ENCODE measurements around the gene UGT1A9. TPM values are rescaled to one million over a fixed set of nuclear protein-coding genes. Genes with fewer than 3 reads are reported as not detected.

Gene UGT1A9
- total and polyA plus RNA-seq, 2 of the 13 experiments (the other 11 are each of a cell fraction or from before 2014, with no cell fraction given) = 0.07 TPM; not detected in 1

- TF ChIP-seq CHD4 (IDR thresholded peaks at IDR 0.05; ENCODE audit: borderline replicate concordance, low read length) = no peak
- no peak for TF ChIP-seq KDM5B (CRISPR knock-in tag; IDR thresholded peaks at IDR 0.05; ENCODE audit: borderline replicate concordance)
- TF ChIP-seq ZSCAN12 (CRISPR knock-in tag; IDR thresholded peaks at IDR 0.05) = no peak
Measured at GRCh38 chr2:233803292-233803911, 131.7 kb downstream of the UGT1A9 start (continued).

DNA sequence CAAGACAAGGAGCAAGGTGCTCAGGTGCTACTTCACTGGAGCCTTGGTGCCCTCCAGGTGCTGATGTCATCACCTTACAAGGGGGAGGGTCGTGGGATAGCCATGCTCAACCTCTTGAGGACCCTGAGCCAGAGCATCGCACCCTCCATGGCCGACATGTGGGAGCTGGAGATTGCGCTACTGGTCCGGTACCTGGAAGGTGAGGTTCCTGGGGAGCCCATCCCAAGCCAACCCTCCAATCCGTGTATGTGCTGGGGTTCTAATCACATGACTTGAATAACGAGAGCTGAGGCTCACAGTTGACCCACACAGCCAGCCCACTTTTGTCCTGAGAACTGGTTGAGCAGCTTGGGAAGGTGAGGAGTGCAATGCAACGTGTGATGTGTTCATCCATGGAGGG lies 132.3 kb downstream of the UGT1A9 start:
- Histone ChIP-seq H3K27ac (ENCODE audit: extremely low read length, insufficient read depth, low read length) (no peak overlapping the region), H3K4me2 (ENCODE audit: low read depth, low read length) (no peak overlapping the region), H4K20me1 (ENCODE audit: insufficient read depth, low read length) (no peaks in the 10 kb centered on the region), H3K9me3 (ENCODE audit: low read length) (no peaks in the 10 kb centered on the region), H3K9ac (ENCODE audit: insufficient read depth, low read depth, low read length) (no peak overlapping the region), H3K36me3 (replicated peaks in 1 of 2; ENCODE audit: control insufficient read depth in 1 of 2, insufficient read depth in 2 of 2, low read length in 2 of 2) (no peaks in the 10 kb centered on the region), H3K4me3 (replicated peaks in 1 of 3; ENCODE audit: insufficient read depth in 1 of 3, low read depth in 2 of 3, low read length in 3 of 3) (no peak overlapping the region), H2AFZ (ENCODE audit: low read length) (no peak overlapping the region), H3K4me1 (ENCODE audit: insufficient read depth, low read length) (no peaks in the 10 kb centered on the region), H3K27me3 (ENCODE audit: control insufficient read depth in 1 of 2, insufficient read depth in 2 of 2, low read length in 2 of 2) (peaks cover 0 to 52% of the 10 kb centered on the region in 2 experiments; a peak in 3 of 5 replicates), H3K79me2 (ENCODE audit: insufficient read depth, low read length) (no peaks in the 10 kb centered on the region)
- TF ChIP-seq ZNF577 (CRISPR knock-in tag; IDR thresholded peaks at IDR 0.05; ENCODE audit: borderline replicate concordance, low read depth) = no peak
- no peak for TF ChIP-seq CBX5 (CRISPR knock-in tag; IDR thresholded peaks at IDR 0.05; ENCODE audit: borderline replicate concordance)
- TF ChIP-seq ZNF251 (CRISPR knock-in tag; IDR thresholded peaks at IDR 0.05) = no peak
- TF ChIP-seq CENPT (CRISPR knock-in tag; IDR thresholded peaks at IDR 0.05; ENCODE audit: low read depth) = no peak
- TF ChIP-seq ZNF597 (CRISPR knock-in tag; IDR thresholded peaks at IDR 0.05) = no peak
- TF ChIP-seq BCLAF1 (IDR thresholded peaks at IDR 0.05) = no peak
- no peak for TF ChIP-seq CHD2 (IDR thresholded peaks at IDR 0.05; ENCODE audit: low read depth, low read length)
- no peak for TF ChIP-seq ZSCAN22 (CRISPR knock-in tag; IDR thresholded peaks at IDR 0.05)
- TF ChIP-seq ZBTB43 (CRISPR knock-in tag; conservative IDR thresholded peaks at IDR 0.05) = no peak
- TF ChIP-seq HOXA3 (CRISPR knock-in tag; IDR thresholded peaks at IDR 0.05) = no peak
- no peak for TF ChIP-seq ZNF510 (CRISPR knock-in tag; IDR thresholded peaks at IDR 0.05; ENCODE audit: low read depth)
- TF ChIP-seq PHF21A (CRISPR knock-in tag; IDR thresholded peaks at IDR 0.05) = no peak
- no peak for TF ChIP-seq GABPB1 (CRISPR knock-in tag; IDR thresholded peaks at IDR 0.05)
- ChIA-PET POLR2A (no interaction called here), CTCF (ENCODE audit: low intra/inter-chr PET ratio, low total read pairs) (no interaction called here)
- BruUV-seq (replicated peaks) = no TSS peak
- DNase-seq (ENCODE audit: low spot score) (no peak), FAIRE-seq (no peak), ATAC-seq (no peak)
- intact Hi-C loops (cut with micrococcal nuclease; ENCODE audit: unreplicated experiment) = no loop called here
- 41% methylated on average over 8 of the region's 8 CpGs for WGBS (ENCODE audit: low lambda C conversion rate)
- in situ Hi-C loops (cut with HindIII; ENCODE audit: extremely low pct_ligation_motif_present, low pct_unique_long_range_greater_than_20kb) = no loop called here
